Dendritic cell treated with granulocyte-macrophage colony-stimulating factor and Interleukin-4, amounts not matched to agents 40 ng/mL and 50 ng/mL, for 4 days (primary cell): Measurements from ENCODE around the gene SFPQ.
"Not testable (repeated sequence)": the region's sequence is repeated elsewhere in the genome, so short reads cannot be mapped to it uniquely, and the experiment has no call there.

Experiments
- H3K27ac Mint-ChIP-seq: one replicate; pipeline ENCODE4 v1.8.0; 2022; ENCODE audit warnings: mild to moderate bottlenecking, mixed read lengths
- H3K27me3 Mint-ChIP-seq: one replicate; pipeline ENCODE4 v1.8.0; 2022; ENCODE audit warnings: mild to moderate bottlenecking, mixed read lengths
- H3K36me3 Mint-ChIP-seq: one replicate; pipeline ENCODE4 v1.8.0; 2022; ENCODE audit warnings: low read depth, mixed read lengths
- H3K4me1 Mint-ChIP-seq: one replicate; pipeline ENCODE4 v1.8.0; 2022; ENCODE audit warnings: low read depth, mixed read lengths
- H3K4me3 Mint-ChIP-seq: one replicate; pipeline ENCODE4 v1.8.0; 2022; ENCODE audit warnings: mild to moderate bottlenecking, moderate library complexity, mixed read lengths
- H3K9me3 Mint-ChIP-seq: one replicate; pipeline ENCODE4 v1.8.0; 2022; ENCODE audit warnings: mixed read lengths
- intact Hi-C: fragments of 100-400 bp; cut with micrococcal nuclease; formaldehyde crosslinking; loops from one replicate; pipeline ENCODE4 v1.15.0; 2022

The SFPQ gene

DNA sequence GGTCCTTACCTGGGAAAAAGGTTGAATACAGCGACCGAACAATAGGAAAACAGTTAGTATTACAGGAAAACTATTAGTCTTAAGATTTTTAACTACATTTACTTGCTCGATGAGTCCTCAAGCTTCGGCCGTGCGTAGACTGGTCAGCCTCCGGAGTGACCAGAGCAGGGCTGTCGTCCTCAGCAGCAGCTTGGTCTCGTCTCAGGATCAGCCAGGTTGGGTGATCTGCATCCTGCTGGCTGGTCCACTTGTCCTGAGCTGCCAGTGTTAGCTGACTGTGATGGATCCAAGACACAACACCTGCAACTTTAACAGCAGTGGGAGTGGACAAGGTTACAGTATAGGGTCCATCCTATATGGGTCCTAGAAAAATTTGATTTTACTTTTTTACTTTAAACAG lies 50.2 kb downstream of the SFPQ start:
- intact Hi-C loops, H3K36me3 Mint-ChIP-seq, H3K9me3 Mint-ChIP-seq, H3K4me1 Mint-ChIP-seq, H3K27me3 Mint-ChIP-seq, H3K4me3 Mint-ChIP-seq, H3K27ac Mint-ChIP-seq: not testable (repeated sequence)

DNA sequence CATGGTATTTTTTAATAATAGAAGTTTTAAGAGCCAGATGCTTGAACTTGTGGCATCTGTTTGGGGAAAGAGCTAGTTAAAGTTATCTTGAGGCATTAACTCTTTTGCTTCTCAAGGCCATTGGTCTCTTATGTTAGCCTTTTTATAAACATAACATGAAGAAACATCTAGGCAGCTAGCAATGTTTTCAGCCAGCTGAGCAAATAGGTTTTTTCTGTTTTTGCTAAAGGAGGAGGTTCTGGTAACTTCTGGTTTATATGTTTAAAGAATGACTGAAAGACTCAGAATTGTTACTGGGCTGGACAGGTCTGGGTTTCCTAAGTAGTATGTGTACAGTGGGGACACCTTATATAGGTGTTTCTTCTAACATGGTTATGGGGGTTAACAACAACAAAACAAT lies 50.7 kb downstream of the SFPQ start:
- H3K36me3 Mint-ChIP-seq, H3K27me3 Mint-ChIP-seq, intact Hi-C loops: not testable (repeated sequence)

DNA sequence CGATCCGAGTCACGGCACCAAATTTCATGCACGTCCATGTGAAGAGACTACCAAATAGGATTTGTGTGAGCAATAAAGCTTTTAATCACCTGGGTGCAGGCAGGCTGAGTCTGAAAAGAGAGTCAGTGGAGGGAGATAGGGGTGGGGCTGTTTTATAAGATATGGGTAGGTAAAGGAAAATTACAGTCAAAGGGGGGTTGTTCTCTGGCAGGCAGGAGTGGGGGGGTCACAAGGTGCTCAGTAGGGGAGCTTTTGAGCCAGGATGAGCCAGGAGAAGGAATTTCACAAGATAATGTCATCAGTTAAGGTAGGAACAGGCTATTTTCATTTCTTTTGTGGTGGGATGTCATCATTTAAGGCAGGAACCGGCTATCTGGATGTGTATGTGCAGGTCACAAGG lies 55.4 kb downstream of the SFPQ start:
- H3K4me3 Mint-ChIP-seq, H3K36me3 Mint-ChIP-seq, H3K27ac Mint-ChIP-seq, intact Hi-C loops, H3K4me1 Mint-ChIP-seq, H3K9me3 Mint-ChIP-seq: not testable (repeated sequence)
- H3K27me3 Mint-ChIP-seq, result peaks cover 10% of the 10 kb centered on the region

More for the DNA sequence above, 50.7 kb downstream of the SFPQ start:
- not testable (repeated sequence) for H3K9me3 Mint-ChIP-seq, H3K27ac Mint-ChIP-seq, H3K4me3 Mint-ChIP-seq, H3K4me1 Mint-ChIP-seq

DNA sequence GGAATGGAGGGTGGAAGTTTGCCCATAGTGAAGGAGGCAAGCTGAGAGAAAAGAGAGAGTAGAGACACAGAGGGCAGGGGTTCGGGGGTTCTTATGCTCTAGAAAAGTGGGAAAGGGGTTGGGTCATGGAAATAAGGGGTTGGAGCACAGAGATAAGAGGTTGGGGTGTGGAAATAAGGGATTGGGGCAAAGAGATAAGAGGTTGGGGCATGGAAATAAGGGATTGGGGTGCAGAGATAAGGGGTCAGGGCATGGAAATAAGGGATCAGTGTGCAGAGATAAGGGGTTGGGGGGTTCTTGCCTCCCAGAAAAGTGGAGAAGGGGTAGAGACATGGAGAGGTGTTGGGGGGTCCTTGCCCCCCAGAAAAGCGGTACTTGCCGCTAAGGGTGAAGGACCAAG lies 56.2 kb downstream of the SFPQ start:
- Mint-ChIP-seq H3K4me1 (no peaks in the 10 kb centered on the region), H3K9me3 (no peaks in the 10 kb centered on the region), H3K27me3 (peaks cover 10% of the 10 kb centered on the region), H3K36me3 (no peaks in the 10 kb centered on the region), H3K4me3 (no peak overlapping the region), H3K27ac (no peak overlapping the region)
- intact Hi-C loops, result no loop called here
